Measurements from ENCODE around the gene GSN.

GSN gene

DNA sequence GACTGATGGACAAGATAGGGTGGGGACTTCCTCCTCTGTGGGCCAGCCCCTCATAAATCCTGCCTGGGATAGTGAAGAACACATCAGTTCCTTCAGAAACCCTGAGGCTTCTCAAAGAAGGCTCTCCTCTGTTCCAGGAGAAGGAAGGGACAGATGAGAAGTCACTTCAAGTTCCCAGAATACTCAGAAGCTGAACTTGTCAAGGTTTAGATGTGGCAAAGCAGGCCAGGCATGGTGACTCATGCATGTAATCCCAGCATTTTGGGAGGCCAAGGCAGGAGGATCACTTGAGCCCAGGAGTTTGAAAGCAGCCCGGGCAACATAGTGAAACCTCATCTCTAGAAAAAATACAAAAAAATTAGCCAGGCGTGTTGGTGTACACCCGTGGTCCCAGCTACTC lies 63.6 kb downstream of the GSN start:
- no peak overlapping the region for H3K4me3 ChIP-seq (replicated peaks in 1 of 2; ENCODE audit: low read depth in 2 of 2, low read length in 2 of 2)
- peak in 1 of 2 donors; percentile 38 for DNase-seq (ENCODE audit: low read depth in 2 of 2)
- TF ChIP-seq, protein P1, sequence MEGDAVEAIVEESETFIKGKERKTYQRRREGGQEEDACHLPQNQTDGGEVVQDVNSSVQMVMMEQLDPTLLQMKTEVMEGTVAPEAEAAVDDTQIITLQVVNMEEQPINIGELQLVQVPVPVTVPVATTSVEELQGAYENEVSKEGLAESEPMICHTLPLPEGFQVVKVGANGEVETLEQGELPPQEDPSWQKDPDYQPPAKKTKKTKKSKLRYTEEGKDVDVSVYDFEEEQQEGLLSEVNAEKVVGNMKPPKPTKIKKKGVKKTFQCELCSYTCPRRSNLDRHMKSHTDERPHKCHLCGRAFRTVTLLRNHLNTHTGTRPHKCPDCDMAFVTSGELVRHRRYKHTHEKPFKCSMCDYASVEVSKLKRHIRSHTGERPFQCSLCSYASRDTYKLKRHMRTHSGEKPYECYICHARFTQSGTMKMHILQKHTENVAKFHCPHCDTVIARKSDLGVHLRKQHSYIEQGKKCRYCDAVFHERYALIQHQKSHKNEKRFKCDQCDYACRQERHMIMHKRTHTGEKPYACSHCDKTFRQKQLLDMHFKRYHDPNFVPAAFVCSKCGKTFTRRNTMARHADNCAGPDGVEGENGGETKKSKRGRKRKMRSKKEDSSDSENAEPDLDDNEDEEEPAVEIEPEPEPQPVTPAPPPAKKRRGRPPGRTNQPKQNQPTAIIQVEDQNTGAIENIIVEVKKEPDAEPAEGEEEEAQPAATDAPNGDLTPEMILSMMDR (IDR thresholded peaks at IDR 0.05; ENCODE audit: low read depth, low read length) = no peak

DNA sequence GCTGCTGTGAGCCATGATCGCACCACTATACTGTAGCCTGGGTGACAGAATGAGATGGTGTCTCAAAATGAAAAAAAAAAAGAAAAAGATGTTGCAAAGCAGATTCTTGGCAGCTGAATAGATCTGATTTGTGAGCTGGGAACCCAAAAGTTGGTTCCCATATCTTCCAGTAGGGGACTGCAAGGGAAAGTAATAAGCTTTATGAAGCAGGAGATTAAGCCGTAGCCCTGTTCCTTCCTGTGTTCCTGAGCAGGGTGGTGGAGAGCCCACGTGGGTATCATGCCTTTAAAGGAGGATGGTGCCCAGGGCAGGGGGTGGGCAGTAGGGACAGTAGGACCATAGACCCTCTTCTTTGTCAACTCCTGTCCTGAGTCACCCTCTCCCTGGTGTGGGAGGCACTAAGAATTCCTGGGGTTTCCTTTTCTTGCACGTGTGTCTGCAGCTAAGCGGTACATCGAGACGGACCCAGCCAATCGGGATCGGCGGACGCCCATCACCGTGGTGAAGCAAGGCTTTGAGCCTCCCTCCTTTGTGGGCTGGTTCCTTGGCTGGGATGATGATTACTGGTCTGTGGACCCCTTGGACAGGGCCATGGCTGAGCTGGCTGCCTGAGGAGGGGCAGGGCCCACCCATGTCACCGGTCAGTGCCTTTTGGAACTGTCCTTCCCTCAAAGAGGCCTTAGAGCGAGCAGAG lies 64.2 kb downstream of the GSN start:
- TF ChIP-seq, protein P1 (IDR thresholded peaks at IDR 0.05; ENCODE audit: low read depth, low read length) = peak; percentile 61
- no peak overlapping the region for H3K4me3 ChIP-seq (replicated peaks in 1 of 2; ENCODE audit: low read depth in 2 of 2, low read length in 2 of 2)
- DNase-seq (ENCODE audit: low read depth in 2 of 2) = peak; percentile 64 to 85

DNA sequence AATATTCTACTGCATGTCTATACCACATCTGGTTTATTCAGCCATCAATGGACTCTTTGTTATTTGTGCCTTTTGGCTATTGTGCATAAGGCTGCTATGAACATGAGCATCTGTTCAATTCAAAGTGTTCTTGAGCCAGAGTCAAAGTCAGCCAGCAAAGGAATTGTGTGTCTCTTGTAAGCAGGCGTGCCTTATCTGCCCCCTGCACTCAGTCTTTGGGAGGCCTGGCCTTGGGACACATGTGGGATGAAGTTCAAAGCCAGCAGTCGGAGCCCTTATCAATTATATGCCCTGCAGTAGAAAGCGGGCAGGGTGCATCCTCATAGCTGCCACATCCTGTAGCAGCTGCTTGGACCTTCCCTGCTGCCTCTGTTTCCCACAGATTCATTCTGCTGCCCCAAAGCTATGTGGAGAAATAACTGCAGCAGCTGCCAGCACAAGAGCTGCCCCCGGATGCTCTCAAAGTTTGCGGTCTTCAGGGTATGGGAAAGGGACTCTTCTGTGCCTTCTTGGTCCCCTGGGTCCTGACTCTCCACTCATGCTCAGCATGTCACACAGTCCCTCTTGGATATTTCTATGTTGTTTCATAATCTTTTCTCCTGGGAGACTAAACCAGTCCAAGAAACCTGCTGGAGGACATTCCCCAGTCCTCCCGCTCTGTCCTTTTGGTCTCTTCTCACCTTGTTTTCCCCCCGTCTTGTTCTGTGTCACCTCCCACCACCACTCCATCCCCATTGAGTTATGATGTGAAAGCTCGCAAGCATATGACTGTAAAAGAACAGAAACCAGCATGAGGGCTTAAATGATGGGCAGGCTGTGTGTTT lies 66.2 kb downstream of the GSN start:
- peak in 1 of 2 donors; percentile 16 for DNase-seq (ENCODE audit: low read depth in 2 of 2)
- TF ChIP-seq, protein P1 (IDR thresholded peaks at IDR 0.05; ENCODE audit: low read depth, low read length) = no peak
- H3K4me3 ChIP-seq (replicated peaks in 1 of 2; ENCODE audit: low read depth in 2 of 2, low read length in 2 of 2) = no peak overlapping the region

DNA sequence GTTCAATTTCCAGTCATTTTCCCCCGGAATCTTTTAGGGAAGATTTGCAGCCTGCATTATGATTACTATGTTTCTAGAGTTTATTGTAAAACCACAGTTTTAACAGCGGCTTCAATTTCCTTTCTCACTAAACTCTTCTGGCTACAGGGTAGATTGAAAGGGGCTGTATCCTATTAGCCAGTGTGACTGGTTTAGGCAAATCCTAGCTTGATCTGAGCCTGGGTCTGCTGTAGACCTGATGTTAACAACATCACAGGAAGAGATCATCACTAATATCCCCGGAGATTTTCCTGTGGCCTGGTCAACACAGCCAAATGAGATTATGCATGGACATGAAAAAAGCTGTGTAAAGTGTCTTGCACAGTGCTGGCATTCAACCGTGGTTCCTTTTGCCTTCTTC lies 68.7 kb downstream of the GSN start:
- no peak for DNase-seq (ENCODE audit: low read depth in 2 of 2)
- TF ChIP-seq, protein P1 (IDR thresholded peaks at IDR 0.05; ENCODE audit: low read depth, low read length) = no peak
- H3K4me3 ChIP-seq (replicated peaks in 1 of 2; ENCODE audit: low read depth in 2 of 2, low read length in 2 of 2) = no peak overlapping the region

DNA sequence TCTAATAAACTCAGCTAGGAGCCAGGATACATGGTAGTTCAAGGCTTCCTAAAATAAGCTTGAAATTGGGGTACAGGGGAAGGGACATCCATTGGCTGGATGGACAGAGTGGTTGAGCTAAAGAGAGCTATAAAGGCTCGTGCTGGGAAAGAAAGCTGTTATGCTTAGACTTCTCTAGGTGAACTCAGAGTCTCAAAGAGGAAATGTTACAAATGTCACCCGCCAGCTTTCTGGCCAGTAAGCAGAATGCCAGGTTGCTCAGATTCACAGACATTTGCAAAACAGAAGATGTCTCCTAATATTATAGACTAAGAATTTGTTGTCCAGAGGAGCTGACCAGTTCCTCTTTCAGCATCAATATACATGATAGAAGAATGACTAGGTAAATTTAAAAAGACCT lies 71.5 kb downstream of the GSN start:
- no peak for DNase-seq (ENCODE audit: low read depth in 2 of 2)
- no peak overlapping the region for H3K4me3 ChIP-seq (replicated peaks in 1 of 2; ENCODE audit: low read depth in 2 of 2, low read length in 2 of 2)
- TF ChIP-seq, protein P1 (IDR thresholded peaks at IDR 0.05; ENCODE audit: low read depth, low read length) = no peak

DNA sequence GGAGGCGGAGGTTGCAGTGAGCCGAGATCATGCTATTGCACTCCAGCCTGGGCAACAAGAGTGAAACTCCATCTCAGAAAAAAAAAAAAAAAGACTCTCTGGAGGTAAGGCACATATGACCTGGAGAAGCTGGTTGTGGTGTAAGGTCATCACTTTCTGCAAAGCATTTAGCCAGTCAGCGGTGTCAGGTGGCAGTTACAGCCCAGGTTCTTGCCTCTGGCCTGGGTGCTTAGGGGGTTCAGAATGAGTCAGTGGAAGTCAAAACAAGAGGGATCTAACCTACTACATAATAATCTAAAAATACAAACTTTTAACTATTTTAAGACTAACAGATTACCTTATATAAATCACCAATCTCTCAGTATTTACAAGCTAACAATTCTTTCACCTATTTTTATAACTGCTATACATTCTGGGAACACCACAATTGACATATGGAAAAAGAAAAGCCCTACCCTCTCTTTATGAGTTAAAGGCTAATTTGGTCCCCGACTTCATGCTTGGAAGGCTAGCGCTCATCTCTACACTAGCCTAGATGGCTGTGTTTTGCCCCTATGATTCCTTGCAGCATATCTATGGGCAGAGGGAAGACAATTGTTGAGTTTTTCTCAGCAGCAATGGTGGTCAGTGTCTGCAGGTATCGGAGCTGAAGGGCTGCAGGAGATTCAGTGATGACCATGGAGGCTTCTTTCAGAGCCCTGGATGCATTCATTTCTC lies 72.9 kb downstream of the GSN start:
- H3K4me3 ChIP-seq (replicated peaks in 1 of 2; ENCODE audit: low read depth in 2 of 2, low read length in 2 of 2) = no peak overlapping the region
- TF ChIP-seq, protein P1 (IDR thresholded peaks at IDR 0.05; ENCODE audit: low read depth, low read length) = no peak
- no peak for DNase-seq (ENCODE audit: low read depth in 2 of 2)

Data from cardiac fibroblast (primary cell).